HEK293 (cell line): ENCODE results near the gene PEX6.

Source experiments
- GLIS2 ChIP-seq: fragments of 450-650 bp; formaldehyde crosslinking; IDR thresholded peaks from 2 replicates; pipeline ENCODE4 v1.5.1; 2016; ENCODE audit warnings: missing biosample characterization, missing genetic modification characterization
- IKZF3 ChIP-seq: fragments of 450-650 bp; IDR thresholded peaks from 2 replicates; pipeline ENCODE4 v1.5.0; 2018; ENCODE audit warnings: missing biosample characterization, mild to moderate bottlenecking, missing genetic modification characterization, moderate library complexity
- KLF8 ChIP-seq: fragments of 450-650 bp; formaldehyde crosslinking; IDR thresholded peaks from 2 replicates; pipeline ENCODE4 v1.5.1; 2016; ENCODE audit warnings: missing biosample characterization, missing genetic modification characterization
- PATZ1 ChIP-seq: fragments of 450-650 bp; formaldehyde crosslinking; IDR thresholded peaks from 2 replicates; pipeline ENCODE4 v1.5.1; 2016; ENCODE audit warnings: missing biosample characterization, missing genetic modification characterization
- PRDM2 ChIP-seq: fragments of 450-650 bp; formaldehyde crosslinking; IDR thresholded peaks from 2 replicates; pipeline ENCODE4 v1.5.1; 2016; ENCODE audit warnings: missing biosample characterization, missing genetic modification characterization, borderline replicate concordance
- TCF7L2 ChIP-seq: IDR thresholded peaks from 2 replicates; pipeline ENCODE4 v1.6.1; 2011; ENCODE audit warnings: low read depth, mild to moderate bottlenecking, inconsistent platforms, low read length, moderate library complexity, borderline replicate concordance
- YY1 ChIP-seq: fragments of 450-650 bp; formaldehyde crosslinking; IDR thresholded peaks from 2 replicates; pipeline ENCODE4 v1.5.1; 2018; ENCODE audit warnings: missing biosample characterization, missing genetic modification characterization
- ZFP3 ChIP-seq: fragments of 450-650 bp; formaldehyde crosslinking; IDR thresholded peaks from 2 replicates; pipeline ENCODE4 v1.5.1; 2016; ENCODE audit warnings: low read depth, missing biosample characterization, missing genetic modification characterization
- ZNF138 ChIP-seq: fragments of 450-650 bp; formaldehyde crosslinking; IDR thresholded peaks from 2 replicates; pipeline ENCODE4 v1.5.1; 2016; ENCODE audit warnings: missing biosample characterization, missing genetic modification characterization, borderline replicate concordance
- ZNF140 ChIP-seq: fragments of 450-650 bp; formaldehyde crosslinking; IDR thresholded peaks from 2 replicates; pipeline ENCODE4 v1.5.1; 2016; ENCODE audit warnings: missing biosample characterization, missing genetic modification characterization
- ZNF146 ChIP-seq: fragments of 450-650 bp; formaldehyde crosslinking; IDR thresholded peaks from 2 replicates; pipeline ENCODE4 v1.5.1; 2016; ENCODE audit warnings: missing biosample characterization, missing genetic modification characterization
- ZNF16 ChIP-seq: fragments of 450-650 bp; formaldehyde crosslinking; IDR thresholded peaks from 2 replicates; pipeline ENCODE4 v1.5.1; 2016; ENCODE audit warnings: low read depth, missing biosample characterization, missing genetic modification characterization
- ZNF169 ChIP-seq: fragments of 450-650 bp; formaldehyde crosslinking; IDR thresholded peaks from 2 replicates; pipeline ENCODE4 v1.5.1; 2016; ENCODE audit warnings: missing biosample characterization, missing genetic modification characterization
- ZNF24 ChIP-seq: fragments of 450-650 bp; formaldehyde crosslinking; IDR thresholded peaks from 2 replicates; pipeline ENCODE4 v1.5.1; 2016; ENCODE audit warnings: missing biosample characterization, missing genetic modification characterization
- ZNF266 ChIP-seq: fragments of 450-650 bp; formaldehyde crosslinking; IDR thresholded peaks from 2 replicates; pipeline ENCODE4 v1.5.1; 2016; ENCODE audit warnings: missing biosample characterization, missing genetic modification characterization, low read depth
- ZNF302 ChIP-seq: fragments of 450-650 bp; formaldehyde crosslinking; IDR thresholded peaks from 2 replicates; pipeline ENCODE4 v1.5.1; 2016; ENCODE audit warnings: missing biosample characterization, missing genetic modification characterization, low read depth
- ZNF366 ChIP-seq: fragments of 450-650 bp; formaldehyde crosslinking; conservative IDR thresholded peaks from 2 replicates; pipeline ENCODE4 v1.5.1; 2016; ENCODE audit warnings: missing biosample characterization, missing genetic modification characterization
- ZNF433 ChIP-seq: fragments of 450-650 bp; formaldehyde crosslinking; IDR thresholded peaks from 2 replicates; pipeline ENCODE4 v1.5.1; 2016; ENCODE audit warnings: missing biosample characterization, missing genetic modification characterization, low read depth
- ZNF449 ChIP-seq: fragments of 450-650 bp; formaldehyde crosslinking; IDR thresholded peaks from 2 replicates; pipeline ENCODE4 v1.5.1; 2017; ENCODE audit warnings: missing biosample characterization, mild to moderate bottlenecking, missing genetic modification characterization, moderate library complexity
- ZNF473 ChIP-seq: fragments of 450-650 bp; formaldehyde crosslinking; IDR thresholded peaks from 2 replicates; pipeline ENCODE4 v1.5.1; 2017; ENCODE audit warnings: missing biosample characterization, missing genetic modification characterization
- ZNF514 ChIP-seq: fragments of 450-650 bp; formaldehyde crosslinking; IDR thresholded peaks from 2 replicates; pipeline ENCODE4 v1.5.1; 2016; ENCODE audit warnings: missing biosample characterization, missing genetic modification characterization
- ZNF600 ChIP-seq: fragments of 450-650 bp; formaldehyde crosslinking; IDR thresholded peaks from 2 replicates; pipeline ENCODE4 v1.5.1; 2016; ENCODE audit warnings: missing biosample characterization, missing genetic modification characterization
- ZNF621 ChIP-seq: fragments of 450-650 bp; formaldehyde crosslinking; IDR thresholded peaks from 2 replicates; pipeline ENCODE4 v1.5.1; 2017; ENCODE audit warnings: missing biosample characterization, missing genetic modification characterization
- TF ChIP-seq, protein P1 (sequence below): fragments of 450-650 bp; IDR thresholded peaks from 2 replicates; pipeline ENCODE4 v1.5.1; 2018; ENCODE audit warnings: missing biosample characterization, mild to moderate bottlenecking, missing genetic modification characterization
- TF ChIP-seq, protein P2 (sequence below): fragments of 450-650 bp; formaldehyde crosslinking; IDR thresholded peaks from 2 replicates; pipeline ENCODE4 v1.5.1; 2016; ENCODE audit warnings: missing biosample characterization, missing genetic modification characterization
- TF ChIP-seq, protein P3 (sequence below): fragments of 450-650 bp; formaldehyde crosslinking; IDR thresholded peaks from 2 replicates; pipeline ENCODE4 v1.5.1; 2016; ENCODE audit warnings: missing biosample characterization, missing genetic modification characterization

PEX6 gene

GRCh38 chr6:42928986-42929820 is 49.8 kb downstream of the PEX6 start, which contains the start of gene CNPY3 (continued):
- TF ChIP-seq KLF8, result peak; percentile 98
- TF ChIP-seq, protein P1, sequence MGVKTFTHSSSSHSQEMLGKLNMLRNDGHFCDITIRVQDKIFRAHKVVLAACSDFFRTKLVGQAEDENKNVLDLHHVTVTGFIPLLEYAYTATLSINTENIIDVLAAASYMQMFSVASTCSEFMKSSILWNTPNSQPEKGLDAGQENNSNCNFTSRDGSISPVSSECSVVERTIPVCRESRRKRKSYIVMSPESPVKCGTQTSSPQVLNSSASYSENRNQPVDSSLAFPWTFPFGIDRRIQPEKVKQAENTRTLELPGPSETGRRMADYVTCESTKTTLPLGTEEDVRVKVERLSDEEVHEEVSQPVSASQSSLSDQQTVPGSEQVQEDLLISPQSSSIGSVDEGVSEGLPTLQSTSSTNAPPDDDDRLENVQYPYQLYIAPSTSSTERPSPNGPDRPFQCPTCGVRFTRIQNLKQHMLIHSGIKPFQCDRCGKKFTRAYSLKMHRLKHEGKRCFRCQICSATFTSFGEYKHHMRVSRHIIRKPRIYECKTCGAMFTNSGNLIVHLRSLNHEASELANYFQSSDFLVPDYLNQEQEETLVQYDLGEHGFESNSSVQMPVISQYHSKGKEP, result peak; percentile 10; the same call in 1 of the 2 replicates
- TF ChIP-seq YY1, result peak; percentile 62; the same call in 1 of the 2 replicates
- TF ChIP-seq PATZ1 (tag by site-specific recombination), result peak; percentile 85
- TF ChIP-seq GLIS2 (tag by site-specific recombination), result peak; percentile 93
- no peak for TF ChIP-seq ZFP3
- TF ChIP-seq ZNF433 (tag by site-specific recombination), result no peak
- TF ChIP-seq ZNF514 (tag by site-specific recombination), result no peak
- no peak; the same call in 1 of the 2 replicates for TF ChIP-seq ZNF16 (tag by site-specific recombination)
- no peak for TF ChIP-seq ZNF140
- TF ChIP-seq, protein P2, sequence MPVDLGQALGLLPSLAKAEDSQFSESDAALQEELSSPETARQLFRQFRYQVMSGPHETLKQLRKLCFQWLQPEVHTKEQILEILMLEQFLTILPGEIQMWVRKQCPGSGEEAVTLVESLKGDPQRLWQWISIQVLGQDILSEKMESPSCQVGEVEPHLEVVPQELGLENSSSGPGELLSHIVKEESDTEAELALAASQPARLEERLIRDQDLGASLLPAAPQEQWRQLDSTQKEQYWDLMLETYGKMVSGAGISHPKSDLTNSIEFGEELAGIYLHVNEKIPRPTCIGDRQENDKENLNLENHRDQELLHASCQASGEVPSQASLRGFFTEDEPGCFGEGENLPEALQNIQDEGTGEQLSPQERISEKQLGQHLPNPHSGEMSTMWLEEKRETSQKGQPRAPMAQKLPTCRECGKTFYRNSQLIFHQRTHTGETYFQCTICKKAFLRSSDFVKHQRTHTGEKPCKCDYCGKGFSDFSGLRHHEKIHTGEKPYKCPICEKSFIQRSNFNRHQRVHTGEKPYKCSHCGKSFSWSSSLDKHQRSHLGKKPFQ (tag by site-specific recombination), result 0 out of 2 replicates have a peak, but pooled peaks have one; percentile 22
- TF ChIP-seq ZNF138, result no peak
- TF ChIP-seq, protein P3, sequence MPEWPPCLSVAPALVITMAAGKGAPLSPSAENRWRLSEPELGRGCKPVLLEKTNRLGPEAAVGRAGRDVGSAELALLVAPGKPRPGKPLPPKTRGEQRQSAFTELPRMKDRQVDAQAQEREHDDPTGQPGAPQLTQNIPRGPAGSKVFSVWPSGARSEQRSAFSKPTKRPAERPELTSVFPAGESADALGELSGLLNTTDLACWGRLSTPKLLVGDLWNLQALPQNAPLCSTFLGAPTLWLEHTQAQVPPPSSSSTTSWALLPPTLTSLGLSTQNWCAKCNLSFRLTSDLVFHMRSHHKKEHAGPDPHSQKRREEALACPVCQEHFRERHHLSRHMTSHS (tag by site-specific recombination), result no peak
- TF ChIP-seq ZNF169 (tag by site-specific recombination), result no peak
- TF ChIP-seq ZNF366, result peak; percentile 91
- TF ChIP-seq ZNF621 (tag by site-specific recombination), result no peak
- peak; percentile 84 for TF ChIP-seq ZNF24
- no peak; the same call in 1 of the 2 replicates for TF ChIP-seq ZNF449 (tag by site-specific recombination)
- no peak for TF ChIP-seq PRDM2 (tag by site-specific recombination)
- TF ChIP-seq ZNF600 (tag by site-specific recombination), result peak; percentile 100
- 0 out of 2 replicates have a peak, but pooled peaks have one; percentile 58 for TF ChIP-seq ZNF146
- no peak for TF ChIP-seq ZNF473
- no peak for TF ChIP-seq ZNF266 (tag by site-specific recombination)
- no peak for TF ChIP-seq ZNF302 (tag by site-specific recombination)
- TF ChIP-seq TCF7L2, result no peak
- TF ChIP-seq IKZF3 (tag by site-specific recombination), result peak; percentile 97
